ENCODE results near the gene ST6GALNAC6.

Gene ST6GALNAC6

GRCh38 chr9:127915801-127916719, 16.7 kb upstream of the ST6GALNAC6 start:
- H3K27me3 Mint-ChIP-seq (ENCODE audit: low read depth): no peaks in the 10 kb centered on the region
- H3K4me1 Mint-ChIP-seq (ENCODE audit: low read depth): peaks cover 54% of the 10 kb centered on the region
- peak overlapping the region; percentile 87 for H3K27ac Mint-ChIP-seq
- H3K36me3 Mint-ChIP-seq (ENCODE audit: low read depth): peaks cover 16% of the 10 kb centered on the region
- H3K9me3 Mint-ChIP-seq: no peaks in the 10 kb centered on the region
- DNase-seq (ENCODE audit: low spot score): no peak
- peak overlapping the region; percentile 86 for H3K4me3 Mint-ChIP-seq

- H3K4me1 Mint-ChIP-seq (ENCODE audit: low read depth): peaks cover 59% of the 10 kb centered on the region
- no peak for DNase-seq (ENCODE audit: low spot score)
- peak overlapping the region; percentile 86 for H3K4me3 Mint-ChIP-seq
- H3K36me3 Mint-ChIP-seq (ENCODE audit: low read depth): peaks cover 21% of the 10 kb centered on the region
- H3K9me3 Mint-ChIP-seq: no peaks in the 10 kb centered on the region
- H3K27me3 Mint-ChIP-seq (ENCODE audit: low read depth): no peaks in the 10 kb centered on the region
- peak overlapping the region; percentile 87 for H3K27ac Mint-ChIP-seq
These were observed 15.9 kb upstream of the ST6GALNAC6 start for GRCh38 chr9:127915325-127915752.

GRCh38 chr9:127913682-127914081, 14.3 kb upstream of the ST6GALNAC6 start:
- Mint-ChIP-seq H3K36me3 (ENCODE audit: low read depth) (peaks cover 21% of the 10 kb centered on the region), H3K4me1 (ENCODE audit: low read depth) (peaks cover 50% of the 10 kb centered on the region), H3K27me3 (ENCODE audit: low read depth) (no peaks in the 10 kb centered on the region), H3K4me3 (no peak overlapping the region), H3K9me3 (no peaks in the 10 kb centered on the region), H3K27ac (no peak overlapping the region)
- DNase-seq (ENCODE audit: low spot score): no peak

- H3K27me3 Mint-ChIP-seq (ENCODE audit: low read depth): no peaks in the 10 kb centered on the region
- no peak overlapping the region for H3K4me3 Mint-ChIP-seq
- H3K27ac Mint-ChIP-seq: peak overlapping the region; percentile 71
- H3K36me3 Mint-ChIP-seq (ENCODE audit: low read depth): peaks cover 21% of the 10 kb centered on the region
- peaks cover 42% of the 10 kb centered on the region for H3K4me1 Mint-ChIP-seq (ENCODE audit: low read depth)
- H3K9me3 Mint-ChIP-seq: no peaks in the 10 kb centered on the region
- DNase-seq (ENCODE audit: low spot score): no peak
These were observed 13.5 kb upstream of the ST6GALNAC6 start for GRCh38 chr9:127912882-127913281.

GRCh38 chr9:127912296-127912695, 12.9 kb upstream of the ST6GALNAC6 start:
- Mint-ChIP-seq H3K27ac (peak overlapping the region; percentile 93), H3K9me3 (no peaks in the 10 kb centered on the region), H3K4me3 (no peak overlapping the region), H3K4me1 (ENCODE audit: low read depth) (peaks cover 37% of the 10 kb centered on the region), H3K27me3 (ENCODE audit: low read depth) (no peaks in the 10 kb centered on the region), H3K36me3 (ENCODE audit: low read depth) (peaks cover 24% of the 10 kb centered on the region)
- DNase-seq (ENCODE audit: low spot score): no peak

- Mint-ChIP-seq H3K4me1 (ENCODE audit: low read depth) (peaks cover 42% of the 10 kb centered on the region), H3K27me3 (ENCODE audit: low read depth) (no peaks in the 10 kb centered on the region), H3K36me3 (ENCODE audit: low read depth) (peaks cover 26% of the 10 kb centered on the region), H3K9me3 (no peaks in the 10 kb centered on the region), H3K4me3 (peak overlapping the region; percentile 47), H3K27ac (peak overlapping the region; percentile 93)
- DNase-seq (ENCODE audit: low spot score): no peak
These were observed 11.3 kb upstream of the ST6GALNAC6 start for GRCh38 chr9:127910613-127911205.

- Mint-ChIP-seq H3K27me3 (ENCODE audit: low read depth) (no peaks in the 10 kb centered on the region), H3K36me3 (ENCODE audit: low read depth) (peaks cover 28% of the 10 kb centered on the region), H3K4me3 (no peak overlapping the region), H3K9me3 (no peaks in the 10 kb centered on the region), H3K27ac (no peak overlapping the region), H3K4me1 (ENCODE audit: low read depth) (peaks cover 45% of the 10 kb centered on the region)
- DNase-seq (ENCODE audit: low spot score): no peak
These were observed 10.5 kb upstream of the ST6GALNAC6 start for GRCh38 chr9:127909839-127910273.

- Mint-ChIP-seq H3K9me3 (no peaks in the 10 kb centered on the region), H3K27ac (no peak overlapping the region), H3K27me3 (ENCODE audit: low read depth) (no peaks in the 10 kb centered on the region), H3K4me3 (no peak overlapping the region), H3K4me1 (ENCODE audit: low read depth) (peaks cover 47% of the 10 kb centered on the region), H3K36me3 (ENCODE audit: low read depth) (peaks cover 32% of the 10 kb centered on the region)
- no peak for DNase-seq (ENCODE audit: low spot score)
These were observed 9.2 kb upstream of the ST6GALNAC6 start for GRCh38 chr9:127908660-127908926.

GRCh38 chr9:127907867-127908659, 8.7 kb upstream of the ST6GALNAC6 start:
- Mint-ChIP-seq H3K36me3 (ENCODE audit: low read depth) (peaks cover 33% of the 10 kb centered on the region), H3K27ac (no peak overlapping the region), H3K27me3 (ENCODE audit: low read depth) (no peaks in the 10 kb centered on the region), H3K4me1 (ENCODE audit: low read depth) (peaks cover 52% of the 10 kb centered on the region), H3K4me3 (no peak overlapping the region), H3K9me3 (no peaks in the 10 kb centered on the region)
- no peak for DNase-seq (ENCODE audit: low spot score)

GRCh38 chr9:127905788-127906191, 6.4 kb upstream of the ST6GALNAC6 start:
- Mint-ChIP-seq H3K27me3 (ENCODE audit: low read depth) (no peaks in the 10 kb centered on the region), H3K27ac (peak overlapping the region; percentile 100), H3K9me3 (no peaks in the 10 kb centered on the region), H3K36me3 (ENCODE audit: low read depth) (peaks cover 25% of the 10 kb centered on the region), H3K4me1 (ENCODE audit: low read depth) (peaks cover 40% of the 10 kb centered on the region), H3K4me3 (peak overlapping the region; percentile 98)
- no peak for DNase-seq (ENCODE audit: low spot score)

- Mint-ChIP-seq H3K27ac (peak overlapping the region; percentile 100), H3K36me3 (ENCODE audit: low read depth) (peaks cover 22% of the 10 kb centered on the region), H3K4me1 (ENCODE audit: low read depth) (peaks cover 37% of the 10 kb centered on the region), H3K27me3 (ENCODE audit: low read depth) (no peaks in the 10 kb centered on the region), H3K4me3 (peak overlapping the region; percentile 98), H3K9me3 (no peaks in the 10 kb centered on the region)
- no peak for DNase-seq (ENCODE audit: low spot score)
These were observed 5.8 kb upstream of the ST6GALNAC6 start for GRCh38 chr9:127905004-127905728.

GRCh38 chr9:127904561-127905003, 5.2 kb upstream of the ST6GALNAC6 start:
- no peaks in the 10 kb centered on the region for H3K9me3 Mint-ChIP-seq

More at GRCh38 chr9:127904561-127905003, 5.2 kb upstream of the ST6GALNAC6 start:
- peaks cover 25% of the 10 kb centered on the region for H3K36me3 Mint-ChIP-seq (ENCODE audit: low read depth)
- H3K27me3 Mint-ChIP-seq (ENCODE audit: low read depth): no peaks in the 10 kb centered on the region
- peaks cover 37% of the 10 kb centered on the region for H3K4me1 Mint-ChIP-seq (ENCODE audit: low read depth)
- H3K4me3 Mint-ChIP-seq: peak overlapping the region; percentile 98
- no peak for DNase-seq (ENCODE audit: low spot score)
- H3K27ac Mint-ChIP-seq: peak overlapping the region; percentile 100
